ENCODE results near the gene TGM2. TPM values are rescaled to one million over a fixed set of nuclear protein-coding genes. Genes with fewer than 3 reads are reported as not detected.
A peak's percentile ranks its signal among the peaks of the same experiment; 100 is the strongest.

TGM2 gene
- total and polyA plus RNA-seq, 2 donors (not counting 3 experiments of a cell fraction or from before 2014, with no cell fraction given) = 861 to 868 TPM

DNA sequence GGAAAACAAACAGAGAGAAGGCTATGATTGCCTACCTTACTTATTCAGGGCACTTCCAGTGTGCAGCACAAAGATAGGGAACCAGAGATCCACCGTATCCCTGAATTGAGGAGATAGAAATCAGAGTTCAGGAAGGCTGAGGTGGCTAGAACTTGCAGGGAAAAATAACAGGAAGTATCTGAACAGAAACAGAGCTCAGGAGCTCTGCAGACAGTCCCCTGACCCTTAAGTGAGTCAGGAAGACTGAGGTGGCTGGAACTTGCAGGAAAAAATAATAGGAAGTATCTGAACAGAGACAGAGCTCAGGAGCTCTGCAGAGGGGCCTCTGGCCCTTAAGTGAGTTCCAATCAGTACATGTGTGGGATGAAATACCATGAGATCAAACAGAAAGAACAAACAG, 66.1 kb downstream of the TGM2 start:
- dilution Hi-C loops (cut with MboI; ENCODE audit: extremely low pct_ligation_motif_present, low sequenced_read_pairs) = no loop called here

More for the DNA sequence above, 66.1 kb downstream of the TGM2 start:
- Histone ChIP-seq H3K9me3 (replicated peaks; ENCODE audit: control insufficient read depth, insufficient read depth, low read length) (no peaks in the 10 kb centered on the region), H3K9me1 (replicated peaks; ENCODE audit: control insufficient read depth, extremely low read depth, insufficient read depth, low read length) (no peaks in the 10 kb centered on the region), H3K79me2 (ENCODE audit: control insufficient read depth, insufficient read depth, low read length) (no peaks in the 10 kb centered on the region), H3K36me3 (ENCODE audit: control insufficient read depth in 2 of 2, extremely low read depth in 1 of 2, insufficient read depth in 2 of 2, low read length in 2 of 2) (no peaks in the 10 kb centered on the region), H4K20me1 (replicated peaks; ENCODE audit: control insufficient read depth, extremely low read depth, insufficient read depth, low read length) (no peaks in the 10 kb centered on the region), H3K4me2 (ENCODE audit: insufficient read depth, low read length) (peak overlapping the region; percentile 18), H3K9ac (replicated peaks; ENCODE audit: extremely low read depth, insufficient read depth, low read length) (no peak overlapping the region), H3K4me3 (replicated peaks in 1 of 3; ENCODE audit: insufficient read depth in 1 of 3, low read depth in 1 of 3, low read length in 3 of 3) (no peak overlapping the region), H3K4me1 (ENCODE audit: control insufficient read depth, extremely low read depth, insufficient read depth, low read length) (peaks cover 34% of the 10 kb centered on the region), H3K27ac (ENCODE audit: insufficient read depth, low read depth, low read length) (peak overlapping the region; percentile 22), H3K27me3 (ENCODE audit: control insufficient read depth in 2 of 2, insufficient read depth in 2 of 2, low read length in 2 of 2) (no peaks in the 10 kb centered on the region), H2AFZ (ENCODE audit: low read depth, low read length) (no peak overlapping the region)
- BruUV-seq (replicated peaks) = no TSS peak
- intact Hi-C loops (cut with micrococcal nuclease) = no loop called here
- CTCF ChIA-PET = interaction anchor here (0.8 to 3.0 kb wide), 9 partner anchors 8 to 67 kb away, joined by 3 to 23 read pairs (median 4); no protein-coding TSS in a partner anchor
- POLR2A ChIA-PET = interaction anchor here (1.2 kb wide), 1 partner anchor 11 kb away, joined by 7 read pairs; no protein-coding TSS in a partner anchor
- FAIRE-seq (peak; percentile 75), DNase-seq (ENCODE audit: low read depth, low spot score) (peak; percentile 90)
- TF ChIP-seq EZH2 (IDR thresholded peaks at IDR 0.05; ENCODE audit: borderline replicate concordance, low read depth, low read length, severe bottlenecking) = no peak
- peak; percentile 56 for TF ChIP-seq POLR2AphosphoS5 (IDR thresholded peaks at IDR 0.05; ENCODE audit: insufficient read depth, low read depth, low read length)
- peak; percentile 74 for TF ChIP-seq POLR2A (IDR thresholded peaks at IDR 0.05; ENCODE audit: low read depth, low read length)
- peak; percentile 94 for TF ChIP-seq GATA2 (IDR thresholded peaks at IDR 0.05; ENCODE audit: insufficient read depth, insufficient read length, low read depth, low read length)
- TF ChIP-seq, protein P1, sequence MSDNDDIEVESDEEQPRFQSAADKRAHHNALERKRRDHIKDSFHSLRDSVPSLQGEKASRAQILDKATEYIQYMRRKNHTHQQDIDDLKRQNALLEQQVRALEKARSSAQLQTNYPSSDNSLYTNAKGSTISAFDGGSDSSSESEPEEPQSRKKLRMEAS (IDR thresholded peaks at IDR 0.05; ENCODE audit: insufficient read depth, insufficient read length) = no peak
- TF ChIP-seq JUN (IDR thresholded peaks at IDR 0.05; ENCODE audit: borderline replicate concordance, insufficient read depth, insufficient read length, low read depth) = no peak
- TF ChIP-seq FOS (IDR thresholded peaks at IDR 0.05; ENCODE audit: borderline replicate concordance, insufficient read depth, low read length) = peak; percentile 77
- TF ChIP-seq MYC (IDR thresholded peaks at IDR 0.05; ENCODE audit: low read depth, low read length) = no peak
- TF ChIP-seq, protein P2, sequence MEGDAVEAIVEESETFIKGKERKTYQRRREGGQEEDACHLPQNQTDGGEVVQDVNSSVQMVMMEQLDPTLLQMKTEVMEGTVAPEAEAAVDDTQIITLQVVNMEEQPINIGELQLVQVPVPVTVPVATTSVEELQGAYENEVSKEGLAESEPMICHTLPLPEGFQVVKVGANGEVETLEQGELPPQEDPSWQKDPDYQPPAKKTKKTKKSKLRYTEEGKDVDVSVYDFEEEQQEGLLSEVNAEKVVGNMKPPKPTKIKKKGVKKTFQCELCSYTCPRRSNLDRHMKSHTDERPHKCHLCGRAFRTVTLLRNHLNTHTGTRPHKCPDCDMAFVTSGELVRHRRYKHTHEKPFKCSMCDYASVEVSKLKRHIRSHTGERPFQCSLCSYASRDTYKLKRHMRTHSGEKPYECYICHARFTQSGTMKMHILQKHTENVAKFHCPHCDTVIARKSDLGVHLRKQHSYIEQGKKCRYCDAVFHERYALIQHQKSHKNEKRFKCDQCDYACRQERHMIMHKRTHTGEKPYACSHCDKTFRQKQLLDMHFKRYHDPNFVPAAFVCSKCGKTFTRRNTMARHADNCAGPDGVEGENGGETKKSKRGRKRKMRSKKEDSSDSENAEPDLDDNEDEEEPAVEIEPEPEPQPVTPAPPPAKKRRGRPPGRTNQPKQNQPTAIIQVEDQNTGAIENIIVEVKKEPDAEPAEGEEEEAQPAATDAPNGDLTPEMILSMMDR (IDR thresholded peaks at IDR 0.05; ENCODE audit: extremely low read depth in 1 of 2, insufficient read depth in 1 of 2, low read depth in 1 of 2, low read length in 2 of 2) = no peak
